IPS-11a (cell line): ENCODE measurements around the gene BAZ2B.

ENCODE experiments used
- H3K4me3 ChIP-seq: one replicate; pipeline ENCODE4 v1.5.1; 2013; ENCODE audit warnings: low read depth, low read length, control low read depth

Gene BAZ2B

GRCh38 chr2:159462961-159463360 lies 153.4 kb downstream of the BAZ2B start:
- no peak overlapping the region for H3K4me3 ChIP-seq

- H3K4me3 ChIP-seq = no peak overlapping the region
Measured at GRCh38 chr2:159462201-159462785, 154.1 kb downstream of the BAZ2B start.

GRCh38 chr2:159461076-159461475 lies 155.3 kb downstream of the BAZ2B start:
- no peak overlapping the region for H3K4me3 ChIP-seq

- no peak overlapping the region for H3K4me3 ChIP-seq
Measured at GRCh38 chr2:159460227-159460626, 156.1 kb downstream of the BAZ2B start.

- no peak overlapping the region for H3K4me3 ChIP-seq
Measured at GRCh38 chr2:159459279-159459678, 157.1 kb downstream of the BAZ2B start.

- no peak overlapping the region for H3K4me3 ChIP-seq
Measured at GRCh38 chr2:159457589-159457988, 158.8 kb downstream of the BAZ2B start.

GRCh38 chr2:159456500-159457426 lies 159.6 kb downstream of the BAZ2B start:
- no peak overlapping the region for H3K4me3 ChIP-seq

- H3K4me3 ChIP-seq = no peak overlapping the region
Measured at GRCh38 chr2:159455330-159455918, 160.9 kb downstream of the BAZ2B start.

GRCh38 chr2:159454185-159454584 lies 162.2 kb downstream of the BAZ2B start:
- H3K4me3 ChIP-seq = no peak overlapping the region

GRCh38 chr2:159450180-159450579 lies 166.2 kb downstream of the BAZ2B start:
- H3K4me3 ChIP-seq = no peak overlapping the region

- H3K4me3 ChIP-seq = no peak overlapping the region
Measured at GRCh38 chr2:159449504-159450124, 166.7 kb downstream of the BAZ2B start.

GRCh38 chr2:159446817-159447216 lies 169.5 kb downstream of the BAZ2B start:
- no peak overlapping the region for H3K4me3 ChIP-seq

- H3K4me3 ChIP-seq = no peak overlapping the region
Measured at GRCh38 chr2:159446201-159446600, 170.1 kb downstream of the BAZ2B start.

GRCh38 chr2:159445307-159445706 lies 171.0 kb downstream of the BAZ2B start:
- no peak overlapping the region for H3K4me3 ChIP-seq

- no peak overlapping the region for H3K4me3 ChIP-seq
Measured at GRCh38 chr2:159444754-159445153, 171.6 kb downstream of the BAZ2B start.

- H3K4me3 ChIP-seq = no peak overlapping the region
Measured at GRCh38 chr2:159442159-159442852, 174.0 kb downstream of the BAZ2B start.

- H3K4me3 ChIP-seq = no peak overlapping the region
Measured at GRCh38 chr2:159441182-159441581, 175.2 kb downstream of the BAZ2B start.

GRCh38 chr2:159439421-159439820 lies 176.9 kb downstream of the BAZ2B start:
- H3K4me3 ChIP-seq = no peak overlapping the region

- no peak overlapping the region for H3K4me3 ChIP-seq
Measured at GRCh38 chr2:159438720-159439353, 177.5 kb downstream of the BAZ2B start.

- H3K4me3 ChIP-seq = no peak overlapping the region
Measured at GRCh38 chr2:159438284-159438683, 178.1 kb downstream of the BAZ2B start.
